Forelimb muscle (tissue), 1 donor: ENCODE results near the gene TDRD6. TPM values are rescaled to one million over a fixed set of nuclear protein-coding genes. Genes with fewer than 3 reads are reported as not detected.
A peak's percentile ranks its signal among the peaks of the same experiment; 100 is the strongest.
"Not testable (repeated sequence)": the region's sequence is repeated elsewhere in the genome, so short reads cannot be mapped to it uniquely, and the experiment has no call there.

ENCODE experiments used
- DNase-seq: peaks from one replicate; pipeline ENCODE4 v3.0.0-alpha.2; 2013; ENCODE audit warnings: low read depth
- polyA plus RNA-seq: library from polyadenylated mRNA; unstranded; fragments of 120-200 nt; gene quantifications from one replicate; pipeline ENCODE4 v1.2.1, GENCODE V29; 2013; ENCODE audit not compliant: insufficient read length

TDRD6 gene
- polyA plus RNA-seq = 0.90 TPM

GRCh38 chr6:46687619-46688097, at the start of gene TDRD6:
Gene TDRD6 (plus strand): TSS chr6:46687885. CDS start chr6:46688129, 244 bp downstream.
- DNase-seq = no peak

- no peak for DNase-seq
These were observed 49.8 kb upstream of the TDRD6 start for GRCh38 chr6:46637933-46638332.

GRCh38 chr6:46638650-46639049, 49.0 kb upstream of the TDRD6 start:
- DNase-seq = no peak

GRCh38 chr6:46642928-46643751, 44.5 kb upstream of the TDRD6 start:
- no peak for DNase-seq

- no peak for DNase-seq
These were observed 42.4 kb upstream of the TDRD6 start for GRCh38 chr6:46645265-46645664.

- DNase-seq = not testable (repeated sequence)
These were observed 39.6 kb upstream of the TDRD6 start for GRCh38 chr6:46648108-46648507.

GRCh38 chr6:46648869-46649492, 38.7 kb upstream of the TDRD6 start:
- no peak for DNase-seq

GRCh38 chr6:46651006-46651405, 36.7 kb upstream of the TDRD6 start:
- DNase-seq = no peak

GRCh38 chr6:46651816-46652215, 35.9 kb upstream of the TDRD6 start:
- DNase-seq = no peak

- no peak for DNase-seq
These were observed 35.5 kb upstream of the TDRD6 start for GRCh38 chr6:46652232-46652602.

- peak; percentile 45 for DNase-seq
These were observed 34.9 kb upstream of the TDRD6 start, which contains the start of the genes CYP39A1 and SLC25A27 for GRCh38 chr6:46652603-46653438. Gene CYP39A1 (minus strand): TSS chr6:46652818. CDS start chr6:46652582, 236 bp downstream. Gene SLC25A27 (plus strand): TSS chr6:46652975. CDS start chr6:46653193, 218 bp downstream.

GRCh38 chr6:46653439-46654195, 34.1 kb upstream of the TDRD6 start:
- DNase-seq = no peak

- DNase-seq = no peak
These were observed 31.9 kb upstream of the TDRD6 start for GRCh38 chr6:46655803-46656202.

- no peak for DNase-seq
These were observed 30.0 kb upstream of the TDRD6 start for GRCh38 chr6:46657642-46658041.

GRCh38 chr6:46661483-46661882, 26.2 kb upstream of the TDRD6 start:
- no peak for DNase-seq

GRCh38 chr6:46667377-46667776, 20.3 kb upstream of the TDRD6 start:
- no peak for DNase-seq

GRCh38 chr6:46674410-46674809, 13.3 kb upstream of the TDRD6 start:
- no peak for DNase-seq

- no peak for DNase-seq
These were observed 10.9 kb upstream of the TDRD6 start for GRCh38 chr6:46676604-46677313.

GRCh38 chr6:46677314-46677654, 10.4 kb upstream of the TDRD6 start:
- no peak for DNase-seq

- DNase-seq = no peak
These were observed 2.9 kb upstream of the TDRD6 start for GRCh38 chr6:46684771-46685170.
